ENCODE measurements around the gene RAE1. TPM values are rescaled to one million over a fixed set of nuclear protein-coding genes. Genes with fewer than 3 reads are reported as not detected.
A peak's percentile ranks its signal among the peaks of the same experiment; 100 is the strongest.

The RAE1 gene
- total RNA-seq, 1 experiment from 2014 or later = 53.1 TPM

DNA sequence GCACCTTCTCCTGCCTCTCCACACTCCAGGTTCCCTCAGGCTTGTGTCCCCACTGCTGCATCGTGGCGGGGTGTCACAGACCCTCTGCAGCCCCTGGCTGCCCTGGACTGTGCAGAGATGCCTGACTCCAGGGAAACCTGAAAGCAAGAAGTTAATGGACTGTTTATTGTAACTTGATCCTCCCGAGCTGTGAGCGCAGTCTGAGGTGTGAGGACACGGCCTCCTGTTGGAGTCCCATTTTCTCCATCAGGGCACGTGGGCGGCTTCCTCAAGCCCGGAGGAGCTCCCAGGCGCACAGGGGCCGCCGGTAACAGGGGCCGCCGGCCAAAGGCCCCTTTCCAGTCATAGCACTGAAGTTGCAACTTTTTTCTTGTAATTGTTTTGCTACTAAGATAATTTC lies 57.1 kb downstream of the RAE1 start:
- Histone ChIP-seq H3K4me1 (ENCODE audit: insufficient read depth, low read length) (no peaks in the 10 kb centered on the region), H3K23me2 (ENCODE audit: insufficient read length, low read depth, low read length, poor library complexity, severe bottlenecking) (no peaks in the 10 kb centered on the region), H3K14ac (ENCODE audit: insufficient read depth, low read length) (no peak overlapping the region), H4K20me1 (ENCODE audit: control insufficient read depth, insufficient read depth, insufficient read length) (no peaks in the 10 kb centered on the region), H2BK15ac (ENCODE audit: low read depth, low read length) (no peak overlapping the region), H3K27me3 (ENCODE audit: insufficient read depth, low read length) (no peaks in the 10 kb centered on the region), H3K79me2 (ENCODE audit: insufficient read depth, low read length) (no peaks in the 10 kb centered on the region), H3K79me1 (ENCODE audit: insufficient read depth, low read depth, low read length, poor library complexity, severe bottlenecking) (no peaks in the 10 kb centered on the region), H2AK5ac (ENCODE audit: insufficient read length, low read length) (no peak overlapping the region), H3K9ac (ENCODE audit: extremely low read depth, insufficient read length, low read length) (no peak overlapping the region), H3K18ac (ENCODE audit: insufficient read length, low read depth, low read length) (no peak overlapping the region), H3K56ac (ENCODE audit: insufficient read length, low read depth, low read length) (no peak overlapping the region), H3K9me3 (ENCODE audit: control insufficient read depth, low read depth, low read length) (no peaks in the 10 kb centered on the region), H3K27ac (ENCODE audit: insufficient read length, low read depth, low read length) (no peak overlapping the region), H3K4ac (ENCODE audit: low read depth, low read length) (no peak overlapping the region), H3K23ac (ENCODE audit: insufficient read length, low read depth, low read length) (no peak overlapping the region), H2BK120ac (ENCODE audit: low read depth, low read length, poor library complexity, severe bottlenecking) (no peak overlapping the region), H4K8ac (replicated peaks; ENCODE audit: insufficient read length, low read depth, low read length) (no peak overlapping the region), H2BK20ac (ENCODE audit: low read depth, low read length, poor library complexity, severe bottlenecking) (no peak overlapping the region), H2BK12ac (ENCODE audit: insufficient read length, low read depth, low read length) (no peak overlapping the region), H2BK5ac (ENCODE audit: insufficient read length, low read length) (no peak overlapping the region), H4K91ac (ENCODE audit: insufficient read length, low read depth, low read length) (no peak overlapping the region), H3K4me2 (ENCODE audit: insufficient read depth, insufficient read length, low read length) (no peak overlapping the region), H3T11ph (ENCODE audit: low read length) (no peak overlapping the region), H2AFZ (ENCODE audit: low read length) (no peak overlapping the region), H4K5ac (ENCODE audit: insufficient read length, low read depth, low read length) (no peak overlapping the region)
- DNase-seq = no peak
- Mint-ChIP-seq H3K4me1 (peaks cover 3 to 13% of the 10 kb centered on the region in 2 experiments; a peak in 1 of 4 replicates), H3K27ac (peak overlapping the region in 1 of 3 experiments; percentile 83; a peak in 1 of 7 replicates), H3K9me3 (no peaks in the 10 kb centered on the region), H3K36me3 (ENCODE audit: insufficient read depth in 1 of 3, low read depth in 3 of 3) (peaks cover 12 to 46% (median 40%) of the 10 kb centered on the region in 3 experiments), H3K4me3 (no peak overlapping the region), H3K27me3 (ENCODE audit: low read depth) (peaks cover under 1% of the 10 kb centered on the region)
- no CpG with 5 or more reads among the region's 13 CpGs for WGBS (ENCODE audit: extremely low coverage, insufficient read length, low lambda C conversion rate)
- TF ChIP-seq, protein P1, sequence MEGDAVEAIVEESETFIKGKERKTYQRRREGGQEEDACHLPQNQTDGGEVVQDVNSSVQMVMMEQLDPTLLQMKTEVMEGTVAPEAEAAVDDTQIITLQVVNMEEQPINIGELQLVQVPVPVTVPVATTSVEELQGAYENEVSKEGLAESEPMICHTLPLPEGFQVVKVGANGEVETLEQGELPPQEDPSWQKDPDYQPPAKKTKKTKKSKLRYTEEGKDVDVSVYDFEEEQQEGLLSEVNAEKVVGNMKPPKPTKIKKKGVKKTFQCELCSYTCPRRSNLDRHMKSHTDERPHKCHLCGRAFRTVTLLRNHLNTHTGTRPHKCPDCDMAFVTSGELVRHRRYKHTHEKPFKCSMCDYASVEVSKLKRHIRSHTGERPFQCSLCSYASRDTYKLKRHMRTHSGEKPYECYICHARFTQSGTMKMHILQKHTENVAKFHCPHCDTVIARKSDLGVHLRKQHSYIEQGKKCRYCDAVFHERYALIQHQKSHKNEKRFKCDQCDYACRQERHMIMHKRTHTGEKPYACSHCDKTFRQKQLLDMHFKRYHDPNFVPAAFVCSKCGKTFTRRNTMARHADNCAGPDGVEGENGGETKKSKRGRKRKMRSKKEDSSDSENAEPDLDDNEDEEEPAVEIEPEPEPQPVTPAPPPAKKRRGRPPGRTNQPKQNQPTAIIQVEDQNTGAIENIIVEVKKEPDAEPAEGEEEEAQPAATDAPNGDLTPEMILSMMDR (conservative IDR thresholded peaks at IDR 0.05) = no peak
